WERI-Rb-1 (cell line): Measurements from ENCODE around the gene NAV2.
A peak's percentile ranks its signal among the peaks of the same experiment; 100 is the strongest.

Experiments
- DNase-seq: peaks from one replicate; pipeline ENCODE4 v3.0.0-alpha.2; 2020
- H3K27ac ChIP-seq: fragments of 250-450 bp; sonication (Bioruptor Pico); 2 replicates; pipeline ENCODE4 v1.5.1; 2020; ENCODE audit warnings: mild to moderate bottlenecking, moderate library complexity
- H3K27me3 ChIP-seq: fragments of 250-450 bp; sonication (Bioruptor Pico); 2 replicates; pipeline ENCODE4 v1.5.1; 2021; ENCODE audit warnings: mild to moderate bottlenecking, low read depth, moderate library complexity; ENCODE audit not compliant: insufficient read depth, severe bottlenecking
- H3K36me3 ChIP-seq: fragments of 250-450 bp; sonication (Bioruptor Pico); 2 replicates; pipeline ENCODE4 v1.5.1; 2020; ENCODE audit warnings: mild to moderate bottlenecking, moderate library complexity
- H3K4me3 ChIP-seq: 2 replicates; pipeline ENCODE4 v1.5.1; 2011; ENCODE audit warnings: low read depth, mild to moderate bottlenecking, control low read depth, low read length
- H3K9me3 ChIP-seq: fragments of 250-450 bp; sonication (Bioruptor Pico); 2 replicates; pipeline ENCODE4 v1.5.1; 2021; ENCODE audit warnings: mild to moderate bottlenecking, moderate library complexity; ENCODE audit not compliant: severe bottlenecking
- TF ChIP-seq, protein P1 (sequence below): IDR thresholded peaks from 2 replicates; pipeline ENCODE4 v1.5.1; 2011; ENCODE audit warnings: low read depth, mild to moderate bottlenecking, control low read depth, inconsistent platforms, low read length

The NAV2 gene

DNA sequence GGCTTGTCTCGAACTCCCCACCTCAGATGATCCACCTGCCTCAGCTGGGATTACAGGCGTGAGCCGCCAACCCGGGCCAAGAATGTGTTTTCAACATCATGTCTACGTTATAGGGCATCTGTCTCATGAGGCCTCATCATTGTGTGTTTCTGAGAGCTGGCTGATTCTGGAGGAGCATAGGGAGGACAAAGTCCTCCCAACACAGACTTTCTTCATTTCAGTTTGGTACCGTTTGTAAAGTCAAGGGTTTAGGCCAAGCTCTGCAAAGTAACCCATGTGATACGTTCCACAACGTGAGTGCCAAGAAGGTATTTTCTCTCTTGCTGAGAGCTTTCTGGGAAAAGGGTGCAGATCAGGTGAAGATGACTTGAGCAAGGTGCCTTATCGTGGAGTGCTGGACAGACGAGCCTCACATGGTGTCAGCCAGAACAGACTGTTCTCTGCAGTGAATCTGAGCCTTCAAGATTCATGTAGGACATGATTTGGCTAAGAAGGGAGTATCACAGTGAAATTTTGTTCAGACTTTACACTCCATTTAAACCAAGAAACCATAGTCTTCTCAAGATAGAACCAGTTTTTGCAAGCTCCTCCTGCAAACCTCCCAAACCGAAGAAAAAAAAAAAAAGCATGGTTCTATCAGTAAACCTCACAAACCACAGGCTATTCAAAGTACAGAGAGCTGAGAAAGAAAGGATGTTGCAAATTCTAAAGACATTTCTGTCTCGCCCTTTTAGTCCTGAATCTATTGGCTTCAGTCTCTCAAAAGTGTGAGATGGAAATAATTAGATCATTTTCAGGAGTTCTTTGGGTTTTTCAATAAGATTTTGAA lies 376.0 kb downstream of the NAV2 start:
- H3K9me3 ChIP-seq, result no peaks in the 10 kb centered on the region
- no peaks in the 10 kb centered on the region for H3K27me3 ChIP-seq
- H3K36me3 ChIP-seq, result peaks cover 87% of the 10 kb centered on the region

GRCh38 chr11:20089367-20089766 lies 376.7 kb downstream of the NAV2 start:
- Histone ChIP-seq H3K27me3 (no peaks in the 10 kb centered on the region), H3K4me3 (no peak overlapping the region), H3K27ac (peak overlapping the region; percentile 86), H3K36me3 (peaks cover 85% of the 10 kb centered on the region), H3K9me3 (no peaks in the 10 kb centered on the region)
- TF ChIP-seq, protein P1, sequence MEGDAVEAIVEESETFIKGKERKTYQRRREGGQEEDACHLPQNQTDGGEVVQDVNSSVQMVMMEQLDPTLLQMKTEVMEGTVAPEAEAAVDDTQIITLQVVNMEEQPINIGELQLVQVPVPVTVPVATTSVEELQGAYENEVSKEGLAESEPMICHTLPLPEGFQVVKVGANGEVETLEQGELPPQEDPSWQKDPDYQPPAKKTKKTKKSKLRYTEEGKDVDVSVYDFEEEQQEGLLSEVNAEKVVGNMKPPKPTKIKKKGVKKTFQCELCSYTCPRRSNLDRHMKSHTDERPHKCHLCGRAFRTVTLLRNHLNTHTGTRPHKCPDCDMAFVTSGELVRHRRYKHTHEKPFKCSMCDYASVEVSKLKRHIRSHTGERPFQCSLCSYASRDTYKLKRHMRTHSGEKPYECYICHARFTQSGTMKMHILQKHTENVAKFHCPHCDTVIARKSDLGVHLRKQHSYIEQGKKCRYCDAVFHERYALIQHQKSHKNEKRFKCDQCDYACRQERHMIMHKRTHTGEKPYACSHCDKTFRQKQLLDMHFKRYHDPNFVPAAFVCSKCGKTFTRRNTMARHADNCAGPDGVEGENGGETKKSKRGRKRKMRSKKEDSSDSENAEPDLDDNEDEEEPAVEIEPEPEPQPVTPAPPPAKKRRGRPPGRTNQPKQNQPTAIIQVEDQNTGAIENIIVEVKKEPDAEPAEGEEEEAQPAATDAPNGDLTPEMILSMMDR, result no peak
- no peak for DNase-seq

More for the DNA sequence above, 376.0 kb downstream of the NAV2 start:
- Histone ChIP-seq H3K27ac (peak overlapping the region; percentile 86), H3K4me3 (no peak overlapping the region)
- DNase-seq, result no peak
- TF ChIP-seq, protein P1, result no peak

GRCh38 chr11:20089796-20090653 lies 377.4 kb downstream of the NAV2 start:
- no peaks in the 10 kb centered on the region for H3K27me3 ChIP-seq
- peak; percentile 46 for DNase-seq
- TF ChIP-seq, protein P1, result no peak
- H3K4me3 ChIP-seq, result no peak overlapping the region
- no peaks in the 10 kb centered on the region for H3K9me3 ChIP-seq
- H3K36me3 ChIP-seq, result peaks cover 85% of the 10 kb centered on the region
- H3K27ac ChIP-seq, result peak overlapping the region; percentile 86

GRCh38 chr11:20090654-20091374 lies 378.2 kb downstream of the NAV2 start:
- TF ChIP-seq, protein P1, result no peak
- peak; percentile 82 for DNase-seq
- peaks cover 85% of the 10 kb centered on the region for H3K36me3 ChIP-seq
- no peaks in the 10 kb centered on the region for H3K27me3 ChIP-seq
- H3K27ac ChIP-seq, result peak overlapping the region; percentile 86
- no peak overlapping the region for H3K4me3 ChIP-seq
- no peaks in the 10 kb centered on the region for H3K9me3 ChIP-seq

- Histone ChIP-seq H3K27ac (no peak overlapping the region), H3K4me3 (no peak overlapping the region), H3K27me3 (no peaks in the 10 kb centered on the region), H3K9me3 (no peaks in the 10 kb centered on the region), H3K36me3 (peaks cover 85% of the 10 kb centered on the region)
- no peak for DNase-seq
- TF ChIP-seq, protein P1, result no peak
Observed at GRCh38 chr11:20093775-20094174, 381.1 kb downstream of the NAV2 start.
